ENCODE measurements around the gene KREMEN1. TPM values are rescaled to one million over a fixed set of nuclear protein-coding genes. Genes with fewer than 3 reads are reported as not detected.
"Not testable (repeated sequence)": the region's sequence is repeated elsewhere in the genome, so short reads cannot be mapped to it uniquely, and the experiment has no call there.

KREMEN1 gene
- total RNA-seq, 1 donor from 2014 or later = 1.4 TPM

DNA sequence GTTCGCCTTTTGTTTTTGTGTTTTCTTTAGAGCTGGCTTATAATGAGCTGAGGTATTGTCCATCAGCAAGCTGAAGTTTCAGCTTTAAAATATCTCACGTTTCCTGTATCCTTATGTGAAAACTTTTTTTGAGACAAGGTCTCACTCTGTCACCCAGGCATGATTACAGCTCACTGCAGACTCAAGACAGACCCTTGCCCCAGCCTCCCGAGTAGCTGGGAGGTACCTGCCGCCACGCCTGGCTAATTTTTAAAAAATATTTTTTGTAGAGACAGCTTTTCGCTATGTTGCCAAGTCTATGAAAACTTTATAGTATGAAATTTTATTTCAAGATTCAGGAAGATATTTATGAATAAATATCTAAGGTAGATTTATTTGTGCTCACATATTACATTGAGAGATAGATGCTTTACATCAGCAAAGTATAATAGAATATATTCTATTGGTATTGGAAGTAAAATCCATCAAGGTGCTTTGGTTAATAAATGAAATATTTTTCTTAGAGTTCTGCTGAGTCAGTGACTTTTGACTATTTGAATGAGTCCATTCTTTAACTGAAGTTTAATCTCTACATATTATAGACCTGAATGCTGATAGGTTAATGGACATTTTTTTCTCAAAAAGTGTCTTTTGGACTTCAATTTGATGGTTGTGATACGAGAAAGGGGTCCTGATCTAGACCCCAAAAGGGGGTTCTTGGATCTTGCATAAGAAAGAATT, 10.2 kb downstream of the KREMEN1 start:
- H3K27ac Mint-ChIP-seq = no peak overlapping the region
- H3K4me1 Mint-ChIP-seq = peaks cover 22% of the 10 kb centered on the region
- H3K36me3 Mint-ChIP-seq = no peaks in the 10 kb centered on the region
- DNase-seq (ENCODE audit: low spot score) = no peak
- Histone ChIP-seq H3K9ac (no peak overlapping the region), H3K4me1 (peaks cover 9% of the 10 kb centered on the region), H3K4me2 (no peak overlapping the region), H3K27ac (no peak overlapping the region), H3K27me3 (no peaks in the 10 kb centered on the region), H4K20me1 (ENCODE audit: low read depth) (no peaks in the 10 kb centered on the region), H3K9me3 (ENCODE audit: low read depth) (no peaks in the 10 kb centered on the region), H3F3A (ENCODE audit: low read depth) (peaks cover 15% of the 10 kb centered on the region), H3K36me3 (no peaks in the 10 kb centered on the region), H3K4me3 (no peak overlapping the region), H2AFZ (replicated peaks) (no peak overlapping the region), H3K79me2 (ENCODE audit: low read depth) (no peaks in the 10 kb centered on the region)
- TF ChIP-seq, protein P1, sequence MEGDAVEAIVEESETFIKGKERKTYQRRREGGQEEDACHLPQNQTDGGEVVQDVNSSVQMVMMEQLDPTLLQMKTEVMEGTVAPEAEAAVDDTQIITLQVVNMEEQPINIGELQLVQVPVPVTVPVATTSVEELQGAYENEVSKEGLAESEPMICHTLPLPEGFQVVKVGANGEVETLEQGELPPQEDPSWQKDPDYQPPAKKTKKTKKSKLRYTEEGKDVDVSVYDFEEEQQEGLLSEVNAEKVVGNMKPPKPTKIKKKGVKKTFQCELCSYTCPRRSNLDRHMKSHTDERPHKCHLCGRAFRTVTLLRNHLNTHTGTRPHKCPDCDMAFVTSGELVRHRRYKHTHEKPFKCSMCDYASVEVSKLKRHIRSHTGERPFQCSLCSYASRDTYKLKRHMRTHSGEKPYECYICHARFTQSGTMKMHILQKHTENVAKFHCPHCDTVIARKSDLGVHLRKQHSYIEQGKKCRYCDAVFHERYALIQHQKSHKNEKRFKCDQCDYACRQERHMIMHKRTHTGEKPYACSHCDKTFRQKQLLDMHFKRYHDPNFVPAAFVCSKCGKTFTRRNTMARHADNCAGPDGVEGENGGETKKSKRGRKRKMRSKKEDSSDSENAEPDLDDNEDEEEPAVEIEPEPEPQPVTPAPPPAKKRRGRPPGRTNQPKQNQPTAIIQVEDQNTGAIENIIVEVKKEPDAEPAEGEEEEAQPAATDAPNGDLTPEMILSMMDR (IDR thresholded peaks at IDR 0.05) = no peak
- no peak for TF ChIP-seq EZH2 (IDR thresholded peaks at IDR 0.05)
- no peak for TF ChIP-seq EZH2phosphoT487 (IDR thresholded peaks at IDR 0.05)
- no peaks in the 10 kb centered on the region for H3K27me3 Mint-ChIP-seq (ENCODE audit: insufficient read depth, low read depth)
- H3K4me3 Mint-ChIP-seq = no peak overlapping the region
- H3K9me3 Mint-ChIP-seq = no peaks in the 10 kb centered on the region

DNA sequence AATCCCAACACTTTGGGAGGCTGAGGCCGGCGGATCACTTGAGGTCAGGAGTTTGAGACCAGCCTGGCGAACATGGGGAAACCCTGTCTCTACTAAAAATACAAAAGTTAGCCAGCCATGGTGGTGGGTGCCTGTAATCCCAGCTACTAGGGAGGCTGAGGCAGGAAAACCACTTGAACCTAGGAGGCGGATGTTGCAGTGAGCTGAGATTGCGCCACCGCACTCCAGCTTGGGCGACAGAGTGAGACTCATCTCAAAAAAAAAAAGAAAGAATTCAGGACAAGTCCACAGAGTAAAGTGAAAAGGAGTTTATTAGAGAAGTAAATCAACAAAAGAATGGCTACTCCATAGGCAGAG, 10.7 kb downstream of the KREMEN1 start:
- not testable (repeated sequence) for H3K4me3 ChIP-seq; H3K4me2 ChIP-seq; H3K9ac ChIP-seq; H3K4me1 ChIP-seq; H3K9me3 Mint-ChIP-seq; H3K27ac Mint-ChIP-seq; H2AFZ ChIP-seq (replicated peaks); H3K9me3 ChIP-seq (ENCODE audit: low read depth); DNase-seq (ENCODE audit: low spot score); H3K4me3 Mint-ChIP-seq; H4K20me1 ChIP-seq (ENCODE audit: low read depth); H3K27ac ChIP-seq; H3K36me3 ChIP-seq; H3K36me3 Mint-ChIP-seq; H3K27me3 ChIP-seq; H3K79me2 ChIP-seq (ENCODE audit: low read depth); H3K27me3 Mint-ChIP-seq (ENCODE audit: insufficient read depth, low read depth)
- peaks cover 21% of the 10 kb centered on the region for H3K4me1 Mint-ChIP-seq
- H3F3A ChIP-seq (ENCODE audit: low read depth) = peaks cover 15% of the 10 kb centered on the region

DNA sequence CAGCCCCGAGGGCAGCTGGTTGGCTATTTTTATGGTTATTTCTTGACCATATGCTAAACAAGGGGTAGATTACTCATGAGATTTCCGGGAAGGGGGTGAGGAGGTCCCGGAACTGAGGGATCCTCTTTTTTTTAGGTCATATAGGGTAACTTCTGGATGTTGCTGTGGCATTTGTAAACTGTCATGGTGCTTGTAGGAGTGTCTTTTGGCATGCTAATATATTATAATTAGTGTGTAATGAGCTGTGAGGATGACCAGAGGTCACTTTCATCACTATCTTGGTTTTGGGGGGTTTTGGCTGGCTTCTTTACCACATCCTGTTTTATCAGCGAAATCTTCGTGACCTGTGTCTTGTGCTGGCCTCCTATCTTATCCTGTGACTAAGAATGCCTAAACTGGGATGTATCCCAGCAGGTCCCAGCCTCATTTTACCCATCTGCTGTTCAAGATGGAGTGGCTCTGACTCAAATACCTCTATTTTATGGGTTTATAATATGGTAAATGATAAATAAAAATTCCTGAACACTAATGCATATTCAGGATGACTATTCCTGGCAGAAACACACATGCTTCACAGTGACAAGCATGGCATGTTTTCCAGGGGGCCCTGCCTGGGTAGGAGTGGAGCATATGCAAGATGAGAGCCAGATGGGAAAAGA, 11.2 kb downstream of the KREMEN1 start:
- H3K4me3 ChIP-seq = no peak overlapping the region
- Mint-ChIP-seq H3K27ac (no peak overlapping the region), H3K4me3 (no peak overlapping the region), H3K27me3 (ENCODE audit: insufficient read depth, low read depth) (no peaks in the 10 kb centered on the region), H3K4me1 (peaks cover 17% of the 10 kb centered on the region), H3K9me3 (no peaks in the 10 kb centered on the region), H3K36me3 (no peaks in the 10 kb centered on the region)
- H3K4me2 ChIP-seq = no peak overlapping the region
- no peaks in the 10 kb centered on the region for H3K36me3 ChIP-seq
- no peak overlapping the region for H3K9ac ChIP-seq
- no peak overlapping the region for H3K27ac ChIP-seq
- H3K79me2 ChIP-seq (ENCODE audit: low read depth) = no peaks in the 10 kb centered on the region
- peaks cover 9% of the 10 kb centered on the region for H3K4me1 ChIP-seq
- no peak for TF ChIP-seq EZH2 (IDR thresholded peaks at IDR 0.05)
- no peak for TF ChIP-seq EZH2phosphoT487 (IDR thresholded peaks at IDR 0.05)
- TF ChIP-seq, protein P1 (IDR thresholded peaks at IDR 0.05) = no peak
- no peaks in the 10 kb centered on the region for H4K20me1 ChIP-seq (ENCODE audit: low read depth)
- no peaks in the 10 kb centered on the region for H3K27me3 ChIP-seq
- no peak overlapping the region for H2AFZ ChIP-seq (replicated peaks)
- no peaks in the 10 kb centered on the region for H3K9me3 ChIP-seq (ENCODE audit: low read depth)
- DNase-seq (ENCODE audit: low spot score) = no peak
- H3F3A ChIP-seq (ENCODE audit: low read depth) = peaks cover 15% of the 10 kb centered on the region

DNA sequence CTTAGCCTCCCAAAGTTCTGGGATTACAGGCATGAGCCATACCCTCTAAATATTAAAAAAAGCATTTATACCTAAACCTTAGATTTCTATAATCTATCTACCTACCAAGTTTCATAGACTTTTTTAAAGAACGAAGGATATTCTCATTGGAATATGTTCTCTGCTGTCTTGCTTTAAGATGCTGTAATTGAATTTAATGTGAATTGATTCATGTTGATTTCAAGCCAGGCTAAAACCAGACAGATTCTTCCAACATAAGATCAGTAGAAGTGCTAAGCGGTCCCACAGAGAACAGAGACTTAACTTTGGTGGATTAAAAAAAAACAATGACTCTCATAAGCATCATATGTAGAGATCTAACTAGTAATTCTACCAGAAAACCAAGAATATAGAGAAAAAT, 14.2 kb downstream of the KREMEN1 start:
- no peak overlapping the region for H3K27ac ChIP-seq
- no peaks in the 10 kb centered on the region for H3K36me3 ChIP-seq
- H3K27me3 ChIP-seq = no peaks in the 10 kb centered on the region
- no peak for DNase-seq (ENCODE audit: low spot score)
- no peak overlapping the region for H3K4me3 Mint-ChIP-seq
- no peak overlapping the region for H3K4me2 ChIP-seq
- TF ChIP-seq EZH2phosphoT487 (IDR thresholded peaks at IDR 0.05) = no peak
- no peak for TF ChIP-seq EZH2 (IDR thresholded peaks at IDR 0.05)
- TF ChIP-seq, protein P1 (IDR thresholded peaks at IDR 0.05) = no peak
- no peaks in the 10 kb centered on the region for H4K20me1 ChIP-seq (ENCODE audit: low read depth)
- no peaks in the 10 kb centered on the region for H3K4me1 ChIP-seq
- no peaks in the 10 kb centered on the region for H3K9me3 ChIP-seq (ENCODE audit: low read depth)
- H3K9ac ChIP-seq = no peak overlapping the region
- no peaks in the 10 kb centered on the region for H3K9me3 Mint-ChIP-seq
- no peaks in the 10 kb centered on the region for H3K79me2 ChIP-seq (ENCODE audit: low read depth)
- H3K36me3 Mint-ChIP-seq = no peaks in the 10 kb centered on the region
- peaks cover 8% of the 10 kb centered on the region for H3F3A ChIP-seq (ENCODE audit: low read depth)
- no peak overlapping the region for H3K4me3 ChIP-seq
- H3K4me1 Mint-ChIP-seq = peaks cover 11% of the 10 kb centered on the region
- H3K27ac Mint-ChIP-seq = no peak overlapping the region
- peaks cover 4% of the 10 kb centered on the region for H3K27me3 Mint-ChIP-seq (ENCODE audit: insufficient read depth, low read depth)
- H2AFZ ChIP-seq (replicated peaks) = no peak overlapping the region

Measured in neural progenitor cell (in vitro differentiated cells).